Loucy (cell line): ENCODE data around the gene KIFC3.
A peak's percentile ranks its signal among the peaks of the same experiment; 100 is the strongest.

Experiments
- H2AFZ ChIP-seq: fragments of 200-600 bp; sonication (generic); 2 replicates; pipeline ENCODE4 v1.6.0; 2016; ENCODE audit warnings: antibody characterized with exemption, mild to moderate bottlenecking, low read length, moderate library complexity
- H3F3A ChIP-seq: fragments of 200-600 bp; 2 replicates; pipeline ENCODE4 v1.6.0; 2016; ENCODE audit warnings: antibody characterized with exemption, low read depth, mild to moderate bottlenecking
- H3K27me3 ChIP-seq: fragments of 200-600 bp; sonication (generic); 2 replicates; pipeline ENCODE4 v1.6.1; 2014; ENCODE audit warnings: low read length, mild to moderate bottlenecking; ENCODE audit not compliant: insufficient read depth, poor library complexity, severe bottlenecking
- H3K36me3 ChIP-seq: fragments of 200-600 bp; sonication (generic); 2 replicates; pipeline ENCODE4 v1.6.1; 2016; ENCODE audit warnings: low read length; ENCODE audit not compliant: insufficient read depth
- H3K4me1 ChIP-seq: fragments of 200-600 bp; sonication (generic); 2 replicates; pipeline ENCODE4 v1.5.1; 2014; ENCODE audit warnings: low read length, mild to moderate bottlenecking; ENCODE audit not compliant: insufficient read depth, poor library complexity, severe bottlenecking
- H3K4me2 ChIP-seq: fragments of 200-600 bp; sonication (generic); 2 replicates; pipeline ENCODE4 v1.6.0; 2014; ENCODE audit warnings: antibody characterized with exemption, low read length, low read depth, mild to moderate bottlenecking; ENCODE audit not compliant: poor library complexity, severe bottlenecking
- H3K4me3 ChIP-seq: fragments of 200-600 bp; sonication (generic); 2 replicates; pipeline ENCODE4 v1.5.1; 2014; ENCODE audit warnings: low read length, mild to moderate bottlenecking, mixed read lengths; ENCODE audit not compliant: poor library complexity, severe bottlenecking
- H3K79me2 ChIP-seq: fragments of 200-600 bp; sonication (generic); 2 replicates; pipeline ENCODE4 v1.6.1; 2014; ENCODE audit warnings: low read length; ENCODE audit not compliant: insufficient read depth
- H3K9ac ChIP-seq: fragments of 200-600 bp; sonication (generic); 2 replicates; pipeline ENCODE4 v1.6.0; 2014; ENCODE audit warnings: mild to moderate bottlenecking, low read depth, low read length, moderate library complexity; ENCODE audit not compliant: poor library complexity, severe bottlenecking
- H3K9me2 ChIP-seq: fragments of 200-600 bp; sonication (generic); replicated peaks from 2 replicates; pipeline ENCODE4 v1.6.1; 2016; ENCODE audit warnings: low read depth, low read length, mixed read lengths
- H3K9me3 ChIP-seq: fragments of 200-600 bp; sonication (generic); 2 replicates; pipeline ENCODE4 v1.6.1; 2014; ENCODE audit warnings: mild to moderate bottlenecking, antibody characterized with exemption, low read length, low read depth; ENCODE audit not compliant: insufficient read depth
- H4K20me1 ChIP-seq: fragments of 200-600 bp; sonication (generic); 2 replicates; pipeline ENCODE4 v1.6.0; 2014; ENCODE audit warnings: antibody characterized with exemption, low read length, mild to moderate bottlenecking; ENCODE audit not compliant: insufficient read depth, poor library complexity, severe bottlenecking
- EZH2phosphoT487 ChIP-seq: fragments of 200-600 bp; IDR thresholded peaks from 2 replicates; pipeline ENCODE4 v1.6.1; 2018; ENCODE audit warnings: antibody characterized with exemption, mild to moderate bottlenecking, moderate library complexity, borderline replicate concordance
- TF ChIP-seq, protein P1 (sequence below): fragments of 200-600 bp; sonication (generic); conservative IDR thresholded peaks from 2 replicates; pipeline ENCODE4 v1.5.1; 2014; ENCODE audit warnings: mild to moderate bottlenecking, antibody characterized with exemption, low read length

The KIFC3 gene

DNA sequence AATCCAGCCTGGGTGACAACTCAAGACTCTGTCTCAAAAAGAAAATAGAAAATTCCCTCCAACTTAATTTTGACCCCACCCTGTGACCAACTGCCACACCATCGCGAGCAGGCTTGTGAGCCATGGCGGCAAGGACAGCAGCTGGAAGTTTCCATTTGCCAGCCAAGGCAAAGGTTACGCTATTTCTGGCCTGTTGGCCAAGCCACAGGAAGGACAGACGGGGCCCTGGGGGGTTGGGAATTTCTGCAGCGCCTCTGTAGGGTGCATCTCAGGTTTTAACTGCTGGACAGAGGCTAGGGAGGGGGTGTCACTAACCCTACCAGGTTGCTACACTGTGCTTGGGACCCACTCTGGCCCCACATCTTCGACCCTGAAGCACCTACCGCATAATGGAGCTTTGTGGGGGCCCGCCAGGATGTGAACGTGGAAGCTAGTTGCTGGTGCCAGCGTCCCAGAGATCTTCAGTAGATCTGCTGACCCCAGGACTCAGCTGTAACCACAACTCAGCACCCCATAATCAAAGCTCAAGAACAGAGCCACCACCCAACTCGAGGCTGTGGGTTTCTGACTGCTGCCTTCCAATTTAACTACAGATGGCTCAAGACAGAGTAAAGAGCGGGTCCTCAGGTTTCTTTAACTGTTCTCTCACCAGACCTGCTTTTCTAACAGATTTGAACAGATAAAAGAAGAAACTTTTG is 10.9 kb downstream of the KIFC3 start:
- Histone ChIP-seq H3K36me3 (no peaks in the 10 kb centered on the region), H3K79me2 (no peaks in the 10 kb centered on the region), H3K4me2 (peak overlapping the region; percentile 51), H3F3A (0 out of 2 replicates have a peak, but pooled peaks cover 3% of the 10 kb centered on the region), H3K9ac (peak overlapping the region; percentile 54), H4K20me1 (no peaks in the 10 kb centered on the region), H3K9me3 (no peaks in the 10 kb centered on the region), H3K9me2 (no peaks in the 10 kb centered on the region), H3K4me3 (peak overlapping the region; percentile 1), H3K4me1 (peaks cover 18% of the 10 kb centered on the region), H2AFZ (peak overlapping the region; percentile 25), H3K27me3 (no peaks in the 10 kb centered on the region)
- TF ChIP-seq, protein P1, sequence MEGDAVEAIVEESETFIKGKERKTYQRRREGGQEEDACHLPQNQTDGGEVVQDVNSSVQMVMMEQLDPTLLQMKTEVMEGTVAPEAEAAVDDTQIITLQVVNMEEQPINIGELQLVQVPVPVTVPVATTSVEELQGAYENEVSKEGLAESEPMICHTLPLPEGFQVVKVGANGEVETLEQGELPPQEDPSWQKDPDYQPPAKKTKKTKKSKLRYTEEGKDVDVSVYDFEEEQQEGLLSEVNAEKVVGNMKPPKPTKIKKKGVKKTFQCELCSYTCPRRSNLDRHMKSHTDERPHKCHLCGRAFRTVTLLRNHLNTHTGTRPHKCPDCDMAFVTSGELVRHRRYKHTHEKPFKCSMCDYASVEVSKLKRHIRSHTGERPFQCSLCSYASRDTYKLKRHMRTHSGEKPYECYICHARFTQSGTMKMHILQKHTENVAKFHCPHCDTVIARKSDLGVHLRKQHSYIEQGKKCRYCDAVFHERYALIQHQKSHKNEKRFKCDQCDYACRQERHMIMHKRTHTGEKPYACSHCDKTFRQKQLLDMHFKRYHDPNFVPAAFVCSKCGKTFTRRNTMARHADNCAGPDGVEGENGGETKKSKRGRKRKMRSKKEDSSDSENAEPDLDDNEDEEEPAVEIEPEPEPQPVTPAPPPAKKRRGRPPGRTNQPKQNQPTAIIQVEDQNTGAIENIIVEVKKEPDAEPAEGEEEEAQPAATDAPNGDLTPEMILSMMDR = no peak
- TF ChIP-seq EZH2phosphoT487 = no peak

DNA sequence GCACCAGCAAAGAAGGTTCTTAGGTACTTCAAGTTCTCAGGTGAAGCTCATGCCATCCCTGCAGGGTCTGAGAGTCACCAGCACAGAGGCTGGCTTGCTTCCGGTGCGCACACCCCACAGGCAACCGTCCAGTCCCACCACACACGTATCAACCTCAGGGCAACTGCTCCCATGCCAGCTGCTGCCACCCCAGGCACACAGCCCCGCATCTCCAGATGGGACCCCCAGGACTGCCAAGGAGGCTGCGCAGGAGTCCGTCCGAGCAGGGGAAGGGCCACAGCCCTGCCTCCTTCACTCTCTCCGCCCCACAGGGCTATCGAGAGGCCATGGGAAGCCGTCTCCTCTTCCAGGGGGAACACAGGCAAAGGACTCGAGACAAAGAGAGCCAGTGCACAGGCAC is 13.3 kb downstream of the KIFC3 start:
- no peak overlapping the region for H3K4me3 ChIP-seq
- 0 out of 2 replicates have a peak, but pooled peaks cover 3% of the 10 kb centered on the region for H3F3A ChIP-seq
- no peaks in the 10 kb centered on the region for H3K36me3 ChIP-seq
- H3K27me3 ChIP-seq = no peaks in the 10 kb centered on the region
- H3K4me1 ChIP-seq = peaks cover 18% of the 10 kb centered on the region
- no peak overlapping the region for H3K4me2 ChIP-seq
- no peak overlapping the region for H2AFZ ChIP-seq
- H3K9ac ChIP-seq = no peak overlapping the region
- H3K9me2 ChIP-seq = no peaks in the 10 kb centered on the region
- TF ChIP-seq, protein P1 = no peak
- no peak for TF ChIP-seq EZH2phosphoT487
- no peaks in the 10 kb centered on the region for H4K20me1 ChIP-seq
- H3K79me2 ChIP-seq = no peaks in the 10 kb centered on the region
- H3K9me3 ChIP-seq = no peaks in the 10 kb centered on the region

DNA sequence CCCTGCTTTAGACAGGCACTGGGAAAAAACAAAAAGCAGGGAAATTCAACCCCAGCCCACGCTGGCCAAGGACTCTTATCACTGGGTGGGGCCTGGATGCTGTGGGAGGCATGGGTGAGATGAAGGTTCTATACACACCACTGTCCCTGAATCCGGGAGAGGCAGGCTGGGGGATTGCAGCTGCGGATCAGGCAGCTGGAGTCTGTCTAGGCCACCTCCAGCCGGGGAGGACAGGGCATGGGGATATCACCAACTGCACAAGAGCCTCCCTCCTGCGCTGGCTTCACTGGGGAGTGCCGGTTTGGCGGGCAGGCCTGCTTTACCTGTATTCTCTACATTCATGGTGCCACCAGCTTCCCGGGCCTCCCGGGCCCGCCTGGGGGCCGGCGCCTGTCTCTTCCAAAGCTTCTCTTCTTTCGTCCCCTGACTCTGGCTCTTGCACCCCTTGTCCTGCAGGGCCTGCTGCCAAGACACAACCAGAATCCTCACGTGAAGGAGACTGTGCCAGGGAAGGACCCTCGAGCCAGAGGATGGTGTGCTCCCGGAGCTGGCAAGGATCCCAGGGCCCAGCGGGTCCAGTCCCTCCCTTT is 13.9 kb downstream of the KIFC3 start:
- H4K20me1 ChIP-seq = no peaks in the 10 kb centered on the region
- H3K36me3 ChIP-seq = no peaks in the 10 kb centered on the region
- no peak for TF ChIP-seq EZH2phosphoT487
- TF ChIP-seq, protein P1 = no peak

More for the DNA sequence above, 13.9 kb downstream of the KIFC3 start:
- H3K9me2 ChIP-seq = no peaks in the 10 kb centered on the region
- 0 out of 2 replicates have a peak, but pooled peaks cover 3% of the 10 kb centered on the region for H3F3A ChIP-seq
- no peaks in the 10 kb centered on the region for H3K9me3 ChIP-seq
- no peak overlapping the region for H3K4me3 ChIP-seq
- no peaks in the 10 kb centered on the region for H3K27me3 ChIP-seq
- no peaks in the 10 kb centered on the region for H3K79me2 ChIP-seq
- H3K4me2 ChIP-seq = no peak overlapping the region
- peaks cover 18% of the 10 kb centered on the region for H3K4me1 ChIP-seq
- no peak overlapping the region for H3K9ac ChIP-seq
- no peak overlapping the region for H2AFZ ChIP-seq
